AG04450 (cell line): ENCODE data around the gene KRT85. TPM values are rescaled to one million over a fixed set of nuclear protein-coding genes. Genes with fewer than 3 reads are reported as not detected.

Experiments used
- CTCF ChIA-PET: fragments of 300-600, 350-600 bp; formaldehyde crosslinking; extraction: SDS; loops from one replicate; lab custom pipeline; 2022; ENCODE audit warnings: antibody characterized with exemption, inconsistent platforms; lab: Charles Lee
- POLR2A ChIA-PET: fragments of 350-600 bp; formaldehyde crosslinking; extraction: SDS; loops from one replicate; lab custom pipeline; 2021; ENCODE audit warnings: antibody characterized with exemption, inconsistent platforms; lab: Yijun Ruan, JAX
- DNase-seq: peaks from one replicate; pipeline ENCODE4 v3.0.0-alpha.2; 2011; ENCODE audit warnings: low read depth, low spot score
- H3K27ac ChIP-seq: one replicate; pipeline ENCODE4 v1.5.1; 2012; ENCODE audit warnings: low read depth, low read length, control low read depth
- H3K27me3 ChIP-seq: one replicate; pipeline ENCODE4 v1.6.0; 2012; ENCODE audit warnings: low read length; ENCODE audit not compliant: control insufficient read depth, insufficient read depth
- H3K4me3 ChIP-seq: 2 replicates; pipeline ENCODE4 v1.5.1; 2011; ENCODE audit warnings: mild to moderate bottlenecking, low read depth, low read length, control low read depth
- H3K9me3 ChIP-seq: 2 replicates; pipeline ENCODE4 v1.5.1; 2012; ENCODE audit warnings: low read length; ENCODE audit not compliant: control insufficient read depth, insufficient read depth
- CTCF ChIP-seq: IDR thresholded peaks from 2 replicates; pipeline ENCODE4 v1.5.1; 2011; ENCODE audit warnings: low read depth, low read length, control low read depth, inconsistent platforms
- polyA plus RNA-seq: library from polyadenylated mRNA; depleted of rRNA; stranded (reverse); fragments of >200 nt; gene quantifications from 2 replicates; pipeline ENCODE4 v1.2.3, GENCODE V29; 2011

Gene KRT85
- polyA plus RNA-seq, 1 experiment, result not detected

- DNase-seq, result no peak
- no peak overlapping the region for H3K27ac ChIP-seq
- no peak overlapping the region for H3K4me3 ChIP-seq
- ChIA-PET CTCF (no interaction called here), POLR2A (no interaction called here)
- H3K27me3 ChIP-seq, result peaks cover 38% of the 10 kb centered on the region
- no peak for TF ChIP-seq CTCF
- peaks cover 8% of the 10 kb centered on the region for H3K9me3 ChIP-seq
These were observed 23.2 kb downstream of the KRT85 start for GRCh38 chr12:52344111-52344510.

DNA sequence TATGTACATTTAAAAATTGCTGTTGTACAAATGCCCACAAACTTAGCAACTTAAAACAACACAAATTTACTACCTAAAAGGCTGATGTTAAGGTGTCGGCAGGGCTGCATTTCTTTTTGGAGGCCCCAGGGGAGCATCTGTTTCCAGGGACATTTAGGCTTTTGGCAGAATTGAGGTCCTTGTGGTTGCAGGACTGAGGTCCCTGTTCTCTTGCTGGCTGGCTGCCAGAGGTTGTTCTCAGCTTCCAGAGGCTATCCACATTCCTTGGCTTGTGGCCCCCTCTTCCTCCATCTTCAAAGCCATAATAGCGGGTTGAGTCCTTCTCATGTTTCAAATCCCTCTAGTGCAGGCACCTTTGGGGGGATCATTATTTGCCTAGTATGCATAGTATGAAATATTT, 23.7 kb downstream of the KRT85 start:
- Histone ChIP-seq H3K27me3 (peaks cover 38% of the 10 kb centered on the region), H3K4me3 (no peak overlapping the region), H3K9me3 (peaks cover 8% of the 10 kb centered on the region), H3K27ac (no peak overlapping the region)
- CTCF ChIA-PET, result no interaction called here
- no peak for TF ChIP-seq CTCF
- POLR2A ChIA-PET, result no interaction called here
- DNase-seq, result no peak

GRCh38 chr12:52342781-52343490, 24.3 kb downstream of the KRT85 start:
- DNase-seq, result no peak

DNA sequence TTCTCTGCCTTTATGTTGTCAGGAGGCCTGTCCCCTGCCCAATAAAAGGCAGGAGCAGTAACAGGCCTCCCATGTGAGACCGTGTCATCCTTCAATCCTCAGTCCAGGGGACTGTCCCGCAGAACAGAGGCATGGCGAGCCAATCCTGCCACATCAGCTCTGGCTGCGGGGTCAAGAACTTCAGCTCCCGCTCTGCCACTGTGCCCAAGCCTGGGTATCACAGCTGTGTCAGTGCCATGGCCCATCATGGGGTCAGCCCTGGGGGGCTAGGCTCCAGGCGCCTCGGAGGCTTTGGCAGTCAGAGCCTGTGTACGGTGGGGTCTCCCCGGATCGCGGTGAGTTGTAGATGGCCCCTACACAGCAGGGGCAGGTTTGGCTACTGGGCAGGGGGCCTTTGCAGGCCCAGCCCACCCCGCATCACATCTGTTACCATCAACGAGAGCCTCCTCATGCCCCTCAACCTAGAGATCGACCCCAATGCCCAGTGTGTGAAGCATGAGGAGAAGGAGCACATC, 26.2 kb downstream of the KRT85 start:
- H3K9me3 ChIP-seq, result peaks cover 8% of the 10 kb centered on the region
- H3K4me3 ChIP-seq, result no peak overlapping the region
- no peak for TF ChIP-seq CTCF
- no peak overlapping the region for H3K27ac ChIP-seq
- H3K27me3 ChIP-seq, result peaks cover 37% of the 10 kb centered on the region
- POLR2A ChIA-PET, result no interaction called here
- CTCF ChIA-PET, result interaction anchor here (4.4 kb wide), 1 partner anchor 14 kb away, joined by 20 read pairs; no protein-coding TSS in a partner anchor
- DNase-seq, result no peak

More at GRCh38 chr12:52342781-52343490, 24.3 kb downstream of the KRT85 start:
- POLR2A ChIA-PET, result no interaction called here
- H3K27ac ChIP-seq, result no peak overlapping the region
- CTCF ChIA-PET, result no interaction called here
- H3K9me3 ChIP-seq, result peaks cover 8% of the 10 kb centered on the region
- H3K4me3 ChIP-seq, result no peak overlapping the region
- TF ChIP-seq CTCF, result no peak
- H3K27me3 ChIP-seq, result peaks cover 41% of the 10 kb centered on the region

DNA sequence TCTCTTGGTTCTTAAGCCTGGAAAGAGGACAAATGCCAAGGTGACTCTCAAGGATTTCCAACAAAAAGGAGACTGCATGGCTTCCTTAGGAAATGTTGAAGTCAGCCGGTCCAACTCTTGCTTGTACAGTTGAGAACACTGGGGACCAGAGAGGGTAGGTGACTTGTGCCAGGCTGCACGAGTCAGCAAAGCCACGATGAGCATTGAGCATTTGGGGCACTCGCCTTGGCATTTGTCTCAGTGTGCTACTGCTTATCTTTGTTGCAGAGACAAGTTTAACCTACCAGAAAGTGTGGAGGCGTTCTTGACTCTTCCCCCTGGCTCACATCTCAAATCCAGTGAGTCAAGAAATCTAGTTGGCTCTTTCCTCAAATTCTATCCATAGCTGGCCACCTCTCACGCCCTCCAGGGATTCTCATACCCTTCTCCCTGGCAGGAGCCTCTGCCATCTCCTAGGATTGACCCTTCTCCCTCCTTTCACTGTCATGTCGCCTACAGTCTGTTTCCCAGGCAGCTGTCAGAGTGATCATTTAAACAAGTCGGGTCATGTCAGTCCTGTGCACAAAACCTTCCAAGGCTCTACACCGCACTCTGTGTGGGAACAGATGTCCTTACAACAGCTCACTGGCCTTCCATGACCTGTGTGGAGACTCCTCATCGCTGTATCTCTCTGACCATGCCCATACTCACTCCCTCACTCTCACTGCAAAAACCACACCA, 28.9 kb downstream of the KRT85 start:
- Histone ChIP-seq H3K27ac (no peak overlapping the region), H3K27me3 (peaks cover 30% of the 10 kb centered on the region), H3K9me3 (peaks cover 4% of the 10 kb centered on the region), H3K4me3 (no peak overlapping the region)
- no peak for DNase-seq
- ChIA-PET CTCF (interaction anchor here (0.9 to 4.4 kb wide), 5 partner anchors 9 to 541 kb away, joined by 3 to 20 read pairs (median 3); no protein-coding TSS in a partner anchor), POLR2A (no interaction called here)
- no peak for TF ChIP-seq CTCF
